Uterus (tissue), 4 donors: Measurements from ENCODE around the gene PTPRN2. TPM values are rescaled to one million over a fixed set of nuclear protein-coding genes. Genes with fewer than 3 reads are reported as not detected.

Experiments used
- DNase-seq, 2 donors: peaks; one replicate each; pipeline ENCODE4 v3.0.0-alpha.2; 2019 to 2020
- H3K27ac ChIP-seq, 2 donors: fragments of 200-600 bp; sonication (generic); 1 replicate in 1 of 2; 2 replicates in 1 of 2; pipeline ENCODE4 v1.5.1; 2016 to 2018
- H3K27me3 ChIP-seq, 2 donors: fragments of 200-600 bp; sonication (generic); one replicate each; pipeline ENCODE4 v1.5.1; 2018 to 2019; ENCODE audit warnings: control low read depth in 1 of 2
- H3K36me3 ChIP-seq, 2 donors: fragments of 200-600 bp; sonication (generic); one replicate each; pipeline ENCODE4 v1.5.1; 2019; ENCODE audit warnings: control low read depth in 1 of 2
- H3K4me1 ChIP-seq, 2 donors: fragments of 200-600 bp; sonication (generic); one replicate each; pipeline ENCODE4 v1.5.1; 2018 to 2019; ENCODE audit warnings: control low read depth in 1 of 2
- H3K4me3 ChIP-seq, 2 donors: fragments of 200-600 bp; sonication (generic); 1 replicate in 1 of 2; 2 replicates in 1 of 2; pipeline ENCODE4 v1.5.1; 2018 to 2019; ENCODE audit warnings: mild to moderate bottlenecking in 1 of 2
- H3K9me3 ChIP-seq, 2 donors: fragments of 200-600 bp; sonication (generic); one replicate each; pipeline ENCODE4 v1.5.1; 2019; ENCODE audit warnings: control low read depth in 1 of 2
- POLR2A ChIP-seq, 2 donors: fragments of 450-650 bp; IDR thresholded peaks; one replicate each; pipeline ENCODE4 v1.6.1; 2016; ENCODE audit warnings: antibody characterized with exemption in 2 of 2, mild to moderate bottlenecking in 1 of 2, moderate library complexity in 1 of 2
- intact Hi-C: fragments of 100-400 bp; cut with DNase I; formaldehyde crosslinking; loops from one replicate; pipeline ENCODE4 v1.15.1; 2023; ENCODE audit warnings: low total_unique reads
- total RNA-seq, 4 donors: library from RNA; depleted of rRNA in 3 of 4; stranded (reverse); fragments of >200 nt in 3 of 4; gene quantifications; one replicate each; pipeline versions ENCODE4 v1.1.0 to v1.2.4, GENCODE V29; 2014 to 2023
- TF ChIP-seq, protein P1 (sequence below), 4 experiments: fragments of 200-600 bp in 2 of 4; fragments of 450-650 bp in 2 of 4; sonication (generic) in 2 of 4; IDR thresholded peaks; one replicate each; pipeline ENCODE4 v1.5.1; 2016 to 2019; ENCODE audit warnings: antibody characterized with exemption in 4 of 4, mild to moderate bottlenecking in 2 of 4, moderate library complexity in 1 of 4
- donor health status: DM: yes; HTN: yes; CAD: no.

The PTPRN2 gene
- total RNA-seq, 4 donors from 2014 or later = 1.2 to 5.2 (median 2.3) TPM

GRCh38 chr7:157577796-157578339 lies 1009.8 kb downstream of the PTPRN2 start:
- Histone ChIP-seq H3K4me3 (no peak overlapping the region), H3K36me3 (no peaks in the 10 kb centered on the region), H3K27ac (no peak overlapping the region), H3K9me3 (no peaks in the 10 kb centered on the region), H3K27me3 (peaks cover 0 to 3% of the 10 kb centered on the region in 2 donors), H3K4me1 (no peaks in the 10 kb centered on the region)
- DNase-seq = no peak
- intact Hi-C loops = no loop called here
- TF ChIP-seq, protein P1, sequence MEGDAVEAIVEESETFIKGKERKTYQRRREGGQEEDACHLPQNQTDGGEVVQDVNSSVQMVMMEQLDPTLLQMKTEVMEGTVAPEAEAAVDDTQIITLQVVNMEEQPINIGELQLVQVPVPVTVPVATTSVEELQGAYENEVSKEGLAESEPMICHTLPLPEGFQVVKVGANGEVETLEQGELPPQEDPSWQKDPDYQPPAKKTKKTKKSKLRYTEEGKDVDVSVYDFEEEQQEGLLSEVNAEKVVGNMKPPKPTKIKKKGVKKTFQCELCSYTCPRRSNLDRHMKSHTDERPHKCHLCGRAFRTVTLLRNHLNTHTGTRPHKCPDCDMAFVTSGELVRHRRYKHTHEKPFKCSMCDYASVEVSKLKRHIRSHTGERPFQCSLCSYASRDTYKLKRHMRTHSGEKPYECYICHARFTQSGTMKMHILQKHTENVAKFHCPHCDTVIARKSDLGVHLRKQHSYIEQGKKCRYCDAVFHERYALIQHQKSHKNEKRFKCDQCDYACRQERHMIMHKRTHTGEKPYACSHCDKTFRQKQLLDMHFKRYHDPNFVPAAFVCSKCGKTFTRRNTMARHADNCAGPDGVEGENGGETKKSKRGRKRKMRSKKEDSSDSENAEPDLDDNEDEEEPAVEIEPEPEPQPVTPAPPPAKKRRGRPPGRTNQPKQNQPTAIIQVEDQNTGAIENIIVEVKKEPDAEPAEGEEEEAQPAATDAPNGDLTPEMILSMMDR (IDR thresholded peaks at IDR 0.05) = no peak
- no peak for TF ChIP-seq POLR2A (IDR thresholded peaks at IDR 0.05)

DNA sequence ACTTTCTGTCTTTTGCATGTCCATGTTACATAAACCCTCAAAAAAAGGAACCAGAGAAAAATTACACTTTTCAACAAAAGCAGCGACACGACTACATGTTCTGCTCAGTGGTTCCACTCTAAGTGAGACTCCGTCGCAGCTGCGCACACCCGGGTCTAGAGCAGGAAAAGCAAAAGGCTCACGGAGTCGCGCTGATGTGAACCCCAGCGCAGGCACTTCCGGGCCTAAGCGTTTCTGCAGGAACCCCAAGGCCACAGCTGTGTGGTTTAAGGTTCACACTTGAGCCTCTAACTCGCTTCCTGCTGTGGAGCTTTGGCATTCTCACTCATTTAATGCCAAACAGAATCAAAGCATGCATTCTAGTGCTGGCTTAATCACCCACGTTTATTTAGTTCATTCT lies 1010.6 kb downstream of the PTPRN2 start:
- no peak overlapping the region for H3K27ac ChIP-seq
- intact Hi-C loops = no loop called here
- H3K27me3 ChIP-seq = peaks cover 0 to 3% of the 10 kb centered on the region in 2 donors
- no peaks in the 10 kb centered on the region for H3K9me3 ChIP-seq
- no peak for TF ChIP-seq POLR2A (IDR thresholded peaks at IDR 0.05)
- TF ChIP-seq, protein P1 (IDR thresholded peaks at IDR 0.05) = no peak
- no peak overlapping the region for H3K4me3 ChIP-seq
- H3K36me3 ChIP-seq = no peaks in the 10 kb centered on the region
- H3K4me1 ChIP-seq = no peaks in the 10 kb centered on the region
- DNase-seq = no peak

GRCh38 chr7:157576415-157576814 lies 1011.2 kb downstream of the PTPRN2 start:
- Histone ChIP-seq H3K36me3 (no peaks in the 10 kb centered on the region), H3K27ac (no peak overlapping the region), H3K4me3 (no peak overlapping the region), H3K4me1 (no peaks in the 10 kb centered on the region), H3K9me3 (no peaks in the 10 kb centered on the region), H3K27me3 (peaks cover 0 to 3% of the 10 kb centered on the region in 2 donors)
- TF ChIP-seq POLR2A (IDR thresholded peaks at IDR 0.05) = no peak
- DNase-seq = no peak
- intact Hi-C loops = no loop called here

DNA sequence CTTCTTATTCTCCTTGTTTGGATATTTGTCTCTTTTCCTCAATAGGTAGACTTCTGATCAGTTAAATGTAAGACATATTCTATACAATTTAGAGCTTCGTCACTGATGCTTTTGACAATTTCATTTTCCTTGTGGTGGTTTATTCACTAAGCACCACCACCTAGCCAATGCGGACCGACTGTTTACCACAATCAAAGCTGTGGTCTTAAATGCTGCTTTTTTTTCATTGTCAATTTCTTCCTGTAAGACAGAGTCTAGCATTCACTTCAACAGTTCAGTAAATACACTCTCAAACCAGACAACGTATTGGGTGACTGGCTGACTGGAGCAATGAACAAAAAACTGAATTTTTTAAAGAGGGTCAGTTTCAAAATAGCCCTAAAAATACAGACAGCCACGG lies 1011.8 kb downstream of the PTPRN2 start:
- no peak for DNase-seq
- intact Hi-C loops = no loop called here
- no peak for TF ChIP-seq POLR2A (IDR thresholded peaks at IDR 0.05)
- TF ChIP-seq, protein P1 (IDR thresholded peaks at IDR 0.05) = no peak
- H3K4me1 ChIP-seq = no peaks in the 10 kb centered on the region
- no peaks in the 10 kb centered on the region for H3K9me3 ChIP-seq
- no peak overlapping the region for H3K4me3 ChIP-seq
- no peak overlapping the region for H3K27ac ChIP-seq
- no peaks in the 10 kb centered on the region for H3K27me3 ChIP-seq
- no peaks in the 10 kb centered on the region for H3K36me3 ChIP-seq

DNA sequence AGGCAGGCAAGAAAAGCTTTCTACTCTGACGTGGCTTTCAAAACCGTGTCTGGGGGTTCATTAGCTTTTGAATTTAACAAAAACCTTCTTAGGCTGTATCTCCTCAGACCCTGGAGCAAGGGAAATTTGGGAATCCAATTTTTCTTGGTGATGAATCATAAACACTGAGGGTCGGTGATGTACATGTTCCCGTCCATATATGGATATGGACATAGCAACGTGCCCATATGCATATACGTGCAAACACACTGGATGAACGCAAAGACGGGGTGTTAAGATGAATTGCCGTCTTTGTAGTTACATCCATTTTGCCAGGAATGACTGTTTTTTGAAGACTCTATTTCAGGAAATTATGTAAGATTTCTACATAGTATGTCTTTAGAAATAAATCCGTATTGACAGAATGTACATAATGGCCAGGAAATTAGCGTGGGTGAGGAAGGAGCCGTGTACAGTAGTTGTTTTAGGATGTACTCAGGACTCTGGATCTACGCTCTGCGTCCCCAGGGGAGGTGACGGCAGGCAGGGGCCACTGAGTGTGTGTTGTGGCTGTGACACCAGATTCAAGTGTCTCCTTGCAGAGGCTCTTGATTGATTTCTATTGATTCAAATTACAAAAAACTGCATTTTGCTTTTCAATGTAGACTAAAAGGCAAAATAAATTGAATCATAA lies 1012.6 kb downstream of the PTPRN2 start:
- no peaks in the 10 kb centered on the region for H3K36me3 ChIP-seq
- no peaks in the 10 kb centered on the region for H3K9me3 ChIP-seq
- H3K4me3 ChIP-seq = no peak overlapping the region
- no peak overlapping the region for H3K27ac ChIP-seq
- intact Hi-C loops = no loop called here
- H3K4me1 ChIP-seq = no peaks in the 10 kb centered on the region
- TF ChIP-seq, protein P1 (IDR thresholded peaks at IDR 0.05) = no peak
- TF ChIP-seq POLR2A (IDR thresholded peaks at IDR 0.05) = no peak
- no peaks in the 10 kb centered on the region for H3K27me3 ChIP-seq
- DNase-seq = no peak
